ENCODE data around the gene ARL16. TPM values are rescaled to one million over a fixed set of nuclear protein-coding genes. Genes with fewer than 3 reads are reported as not detected.

Gene ARL16, protein sequence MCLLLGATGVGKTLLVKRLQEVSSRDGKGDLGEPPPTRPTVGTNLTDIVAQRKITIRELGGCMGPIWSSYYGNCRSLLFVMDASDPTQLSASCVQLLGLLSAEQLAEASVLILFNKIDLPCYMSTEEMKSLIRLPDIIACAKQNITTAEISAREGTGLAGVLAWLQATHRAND
- polyA plus RNA-seq: 10 to 100 TPM; 26.8 to 44.4 (median 41.1) TPM

DNA sequence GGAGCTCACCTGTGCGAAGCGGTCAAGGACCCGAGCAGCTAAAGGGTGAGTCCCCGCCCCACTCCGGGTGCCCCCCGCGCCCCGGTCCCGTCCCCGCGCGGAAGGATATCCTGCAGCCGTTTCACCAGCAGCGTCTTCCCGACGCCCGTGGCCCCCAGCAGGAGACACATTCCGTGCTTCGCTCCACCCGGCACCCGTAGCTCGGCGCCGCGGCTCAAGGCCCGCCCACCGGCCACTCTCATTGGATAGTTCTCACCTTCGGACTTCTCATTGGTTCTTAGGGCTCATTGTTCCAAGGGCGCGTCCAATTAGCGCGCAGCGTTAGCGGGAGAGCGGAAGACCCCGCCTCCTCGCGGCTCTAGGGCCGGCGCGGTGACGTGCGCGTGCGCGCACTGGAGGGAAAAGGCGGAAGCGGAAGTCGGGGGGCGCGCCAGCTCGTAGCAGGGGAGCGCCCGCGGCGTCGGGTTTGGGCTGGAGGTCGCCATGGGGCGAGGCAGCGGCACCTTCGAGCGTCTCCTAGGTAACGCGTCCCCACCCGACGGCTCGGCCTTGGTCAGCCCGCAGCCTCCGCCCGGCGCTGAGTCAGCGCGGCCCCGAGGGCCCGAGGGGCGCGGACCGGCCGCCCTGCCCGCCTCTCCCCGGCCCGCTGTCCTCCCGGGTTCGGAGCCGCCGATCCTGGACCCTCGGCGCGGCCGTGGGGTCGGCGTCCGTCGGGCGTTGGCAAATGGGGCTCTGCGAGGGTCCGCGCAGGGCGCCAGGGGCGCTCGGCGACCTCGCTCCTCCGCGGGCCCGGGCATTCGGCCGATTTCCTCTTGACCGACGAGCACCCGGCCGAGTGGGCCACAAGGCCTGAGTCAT, at the start of gene ARL16, which contains the start of gene HGS:
Gene ARL16, minus strand, starts transcription at position 214 of the 858 bp plus-strand sequence. Its CDS starts 44 bp downstream, at position 170.
Gene HGS, plus strand, starts transcription at position 428 of the 858 bp plus-strand sequence. Its CDS starts 56 bp downstream, at position 484.
- WGBS, 3 donors: 0 to 1% (median 0%) methylated on average over 100 to 112 of the region's 112 CpGs
- no peak within 1 kb of the TSS for H3K27ac ChIP-seq (ENCODE audit: low read depth, low read length)

DNA sequence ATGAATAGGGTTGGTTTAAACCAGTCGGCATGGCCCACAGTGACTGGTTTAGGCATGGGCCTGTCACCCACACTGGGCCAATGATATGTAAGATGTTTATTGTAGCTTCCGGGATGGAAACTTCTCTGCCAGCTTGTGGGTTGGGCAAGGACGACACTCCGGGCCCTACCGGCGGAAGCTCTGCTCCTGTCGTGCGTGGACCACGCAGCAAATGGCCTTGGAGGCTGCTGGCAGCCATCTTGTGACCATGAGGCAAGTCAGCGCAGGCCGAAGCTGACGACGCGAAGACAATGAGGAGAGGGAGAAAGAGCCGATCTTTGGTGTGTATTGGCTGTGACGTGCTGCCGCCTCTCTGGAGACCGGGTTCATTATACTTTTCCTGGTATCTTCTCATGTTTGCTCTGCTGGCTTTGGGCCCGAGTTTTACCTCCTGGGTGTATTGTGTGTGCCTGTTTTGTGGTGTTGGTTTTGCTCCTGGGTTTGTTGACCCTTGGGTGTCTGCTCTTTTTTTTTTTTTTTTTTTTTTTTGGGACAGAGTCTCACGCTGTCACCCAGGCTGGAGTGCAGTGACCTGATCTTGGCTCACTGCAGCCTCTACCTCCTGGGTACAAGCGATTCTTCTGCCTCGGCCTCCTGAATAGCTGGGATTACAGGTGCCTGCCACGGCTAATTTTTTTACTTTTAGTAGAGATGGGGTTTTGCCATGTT, 43.9 kb upstream of the ARL16 start:
- H3K27ac ChIP-seq (ENCODE audit: low read depth, low read length): no peak overlapping the region
- 65 to 93% (median 84%) methylated on average over 22 to 23 of the region's 23 CpGs for WGBS, 3 donors

DNA sequence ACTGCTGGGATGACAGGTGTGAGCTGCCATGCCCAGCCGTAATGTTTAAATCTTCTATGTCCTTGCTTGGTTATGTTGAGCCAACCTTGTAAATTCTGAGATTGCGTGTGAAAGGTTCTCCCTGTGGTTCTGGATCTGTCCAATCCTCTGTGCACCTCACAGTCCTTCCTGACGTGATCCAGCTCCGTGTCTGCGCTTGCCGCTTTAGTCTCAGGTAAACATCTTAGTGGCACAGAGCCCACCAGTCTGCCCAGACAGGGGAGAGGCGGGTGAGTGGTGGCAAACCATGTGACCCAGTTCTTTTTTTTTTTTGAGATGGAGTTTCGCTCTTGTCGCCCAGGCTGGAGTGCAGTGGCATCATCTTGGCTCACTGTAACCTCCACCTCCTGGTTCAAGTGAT, 42.4 kb upstream of the ARL16 start:
- 26 to 73% (median 68%) methylated on average over 9 of the region's 9 CpGs for WGBS, 3 donors
- no peak overlapping the region for H3K27ac ChIP-seq (ENCODE audit: low read depth, low read length)

DNA sequence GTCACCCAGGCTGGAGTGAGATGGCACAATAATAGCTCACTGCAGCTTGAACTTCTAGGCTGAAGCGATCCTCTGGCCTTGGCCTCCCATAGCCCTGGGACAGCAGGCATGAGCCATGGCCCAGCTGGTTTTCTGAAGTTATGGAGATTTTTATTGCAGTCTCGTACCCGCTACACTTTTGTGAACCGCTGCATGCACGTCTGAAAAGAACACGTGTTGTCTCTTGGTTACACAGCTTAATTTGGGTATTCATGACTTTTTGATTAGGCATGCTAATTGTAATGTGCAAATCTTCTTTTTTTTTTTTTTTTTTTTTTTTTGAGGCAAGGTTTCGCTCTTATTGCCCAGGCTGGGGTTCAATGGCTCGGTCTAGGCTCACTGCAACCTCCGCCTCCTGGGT, 41.8 kb upstream of the ARL16 start:
- whole genome bisulfite sequencing, 3 donors: 82 to 90% (median 89%) methylated on average over 9 of the region's 9 CpGs
- H3K27ac ChIP-seq (ENCODE audit: low read depth, low read length): no peak overlapping the region

DNA sequence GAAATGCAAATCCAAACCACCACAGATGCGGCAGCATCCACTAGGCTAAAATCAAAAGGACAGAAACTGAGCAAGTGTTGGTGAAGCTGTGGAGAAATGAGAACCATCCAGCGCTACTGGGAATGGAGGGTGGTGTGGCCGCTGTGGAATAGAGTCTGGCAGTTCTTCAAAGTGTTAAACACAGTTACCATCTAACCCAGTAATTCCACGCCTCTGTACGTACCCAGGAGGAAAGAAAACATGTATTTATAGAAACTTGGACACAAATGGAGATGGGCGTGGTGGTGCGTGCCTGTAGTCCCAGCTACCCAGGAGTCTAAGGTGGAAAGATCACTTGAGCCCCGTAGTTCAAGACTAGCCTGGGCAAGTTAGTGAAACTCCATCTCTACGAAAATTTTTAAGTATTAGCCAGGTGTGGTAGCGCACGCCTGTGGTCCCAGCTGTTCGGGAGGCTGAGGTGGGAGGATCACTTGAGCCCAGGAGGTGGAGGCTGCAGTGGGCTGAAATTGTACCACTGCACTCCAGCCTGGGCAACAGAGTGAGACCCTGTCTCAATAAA, 40.1 kb upstream of the ARL16 start:
- 42 to 50% (median 48%) methylated on average over 12 of the region's 12 CpGs for WGBS, 3 donors
- no peak overlapping the region for H3K27ac ChIP-seq (ENCODE audit: low read depth, low read length)

DNA sequence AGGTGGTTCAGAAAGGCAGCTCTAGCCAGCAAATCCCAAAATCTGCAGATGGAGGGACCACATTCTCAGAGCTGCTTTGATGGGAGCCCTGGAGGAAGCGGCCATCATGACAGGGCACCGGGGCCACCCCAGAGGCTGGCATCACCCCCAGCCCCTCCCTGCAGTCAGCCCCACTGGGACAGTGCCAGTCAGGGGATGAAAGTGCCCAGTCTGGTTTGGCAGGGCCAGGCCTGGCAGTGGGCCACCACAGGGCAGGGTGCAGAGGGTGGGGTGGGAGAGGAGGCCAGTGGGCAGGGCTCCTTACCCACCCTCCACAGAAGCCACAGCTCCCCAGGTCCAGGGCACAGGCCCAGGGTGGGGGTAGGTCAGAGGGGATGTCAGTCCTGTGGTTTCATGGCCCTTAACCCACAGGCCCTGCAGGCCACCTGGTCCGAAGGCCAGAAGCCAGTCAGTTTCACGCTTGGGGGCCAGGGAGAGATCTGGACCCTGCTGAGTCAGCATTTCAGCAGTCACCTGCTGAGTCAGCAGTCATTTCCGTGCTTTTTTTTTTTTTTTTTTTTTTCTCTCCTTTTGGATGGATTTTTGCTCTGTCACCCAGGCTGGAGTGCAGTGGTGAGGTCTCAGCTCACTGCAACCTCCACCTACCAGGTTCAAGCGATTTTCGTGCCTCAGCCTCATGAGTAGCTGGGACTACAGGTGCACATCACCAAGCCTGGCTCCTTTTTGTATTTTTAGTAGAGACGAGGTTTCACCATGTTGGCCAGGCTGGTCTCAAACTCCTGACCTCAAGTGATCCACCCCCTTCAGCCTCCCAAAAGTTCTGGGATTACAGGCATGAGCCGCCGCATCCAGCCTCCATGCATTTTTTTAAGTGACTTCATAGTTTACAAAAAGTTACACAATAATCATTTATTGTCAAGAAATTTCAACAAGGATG, 38.9 kb upstream of the ARL16 start:
- WGBS, 3 donors: 32 to 54% (median 54%) methylated on average over 9 to 10 of the region's 10 CpGs
- H3K27ac ChIP-seq (ENCODE audit: low read depth, low read length): no peak overlapping the region

DNA sequence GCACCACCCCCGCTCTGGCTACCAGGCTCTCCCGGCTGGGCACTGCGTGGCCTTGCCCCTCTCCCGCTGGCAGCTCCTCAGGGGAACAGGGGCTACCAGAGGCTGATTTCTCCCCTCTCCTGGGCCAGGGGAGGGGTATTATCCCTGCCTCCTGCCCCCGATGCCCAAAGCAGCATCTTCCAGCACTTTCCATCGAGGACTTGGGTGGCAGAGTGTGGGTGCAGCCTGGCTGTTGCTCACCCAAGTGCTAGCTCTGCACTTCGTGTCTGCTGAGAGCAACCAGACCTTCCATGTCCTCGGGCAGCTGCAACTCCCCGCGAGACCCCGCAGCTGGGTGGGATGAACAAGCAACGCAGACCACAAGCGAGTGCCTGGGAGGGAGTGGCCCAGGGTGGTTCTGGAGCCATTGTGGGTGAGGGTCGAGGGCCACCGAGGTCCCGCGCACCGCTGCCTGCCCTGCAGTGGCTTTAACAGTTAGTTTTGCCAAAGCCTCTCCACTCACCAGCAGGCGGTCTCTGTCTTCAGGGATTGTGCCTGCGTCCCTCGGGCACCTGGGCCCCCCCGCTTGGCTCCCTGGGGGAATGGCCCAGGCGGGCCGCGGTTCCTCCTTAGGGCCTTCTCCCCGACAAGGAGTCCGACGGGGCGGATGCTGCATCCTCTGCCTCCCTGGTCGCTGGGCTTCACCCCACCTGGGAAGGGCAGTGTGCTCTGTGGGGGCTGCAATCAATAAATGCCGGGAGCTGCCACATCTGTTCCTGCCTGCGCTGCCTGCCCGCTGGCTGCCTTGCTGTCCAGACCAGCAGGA, 36.9 kb upstream of the ARL16 start:
- no peak overlapping the region for H3K27ac ChIP-seq (ENCODE audit: low read depth, low read length)
- 84 to 91% (median 85%) methylated on average over 32 to 33 of the region's 33 CpGs for WGBS, 3 donors

DNA sequence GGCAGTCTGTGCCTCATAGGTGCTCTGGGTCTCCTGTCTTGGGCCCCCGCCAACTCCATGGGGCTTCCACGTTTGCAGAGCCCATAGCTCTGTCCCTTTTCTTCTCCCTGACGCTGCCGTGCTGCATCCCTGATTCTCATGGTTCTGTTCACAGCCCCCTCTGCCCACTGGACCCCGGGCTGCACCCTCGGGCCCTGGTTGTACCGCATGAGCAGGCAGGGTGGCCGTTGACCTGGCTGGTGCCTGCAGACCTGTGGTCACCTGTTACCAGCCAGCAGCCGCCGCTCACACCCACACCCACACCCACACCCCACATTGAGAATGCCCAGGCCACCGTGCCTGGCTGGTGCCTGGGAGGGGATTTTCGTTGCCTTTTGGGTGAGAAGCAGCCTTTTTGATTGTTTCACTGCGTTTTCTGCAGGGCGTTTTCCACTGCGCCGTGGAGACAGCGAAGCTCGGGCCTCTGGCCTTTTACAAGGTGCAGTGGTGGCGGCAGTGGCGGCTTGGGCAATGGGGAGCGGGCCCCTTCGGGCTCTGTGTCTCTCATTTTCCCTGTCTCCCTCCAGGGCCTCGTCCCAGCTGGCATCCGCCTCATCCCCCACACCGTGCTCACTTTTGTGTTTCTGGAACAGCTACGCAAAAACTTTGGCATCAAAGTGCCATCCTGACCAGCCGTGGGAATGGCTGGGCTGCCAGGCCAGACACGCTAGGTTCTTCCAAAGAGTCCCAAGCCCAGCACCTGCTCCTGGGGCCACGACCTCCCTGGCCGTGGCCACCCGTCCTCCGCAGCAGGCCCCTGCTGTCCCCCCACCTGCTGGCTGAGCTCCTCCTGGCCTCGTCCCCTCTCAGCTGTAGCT, 36.0 kb upstream of the ARL16 start:
- H3K27ac ChIP-seq (ENCODE audit: low read depth, low read length): no peak overlapping the region
- 86 to 93% (median 89%) methylated on average over 31 to 32 of the region's 33 CpGs for WGBS, 3 donors

DNA sequence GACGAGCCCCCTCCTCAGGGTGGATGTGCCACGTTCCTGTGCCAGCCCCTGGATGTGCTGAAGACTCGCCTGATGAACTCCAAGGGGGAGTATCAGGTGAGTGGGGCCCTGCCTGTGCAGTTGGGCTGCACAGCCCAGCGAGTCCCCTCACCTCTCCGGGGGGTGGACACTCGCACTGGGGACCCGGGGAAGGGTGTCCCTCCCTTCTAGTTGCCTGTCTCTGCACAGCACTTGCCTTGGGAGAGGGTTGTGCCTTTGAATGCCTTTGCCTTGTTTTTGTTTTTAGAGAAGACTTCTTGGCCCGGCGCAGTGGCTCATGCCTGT, 34.1 kb upstream of the ARL16 start:
- WGBS, 3 donors: 93 to 94% (median 94%) methylated on average over 9 of the region's 9 CpGs
- no peak overlapping the region for H3K27ac ChIP-seq (ENCODE audit: low read depth, low read length)

DNA sequence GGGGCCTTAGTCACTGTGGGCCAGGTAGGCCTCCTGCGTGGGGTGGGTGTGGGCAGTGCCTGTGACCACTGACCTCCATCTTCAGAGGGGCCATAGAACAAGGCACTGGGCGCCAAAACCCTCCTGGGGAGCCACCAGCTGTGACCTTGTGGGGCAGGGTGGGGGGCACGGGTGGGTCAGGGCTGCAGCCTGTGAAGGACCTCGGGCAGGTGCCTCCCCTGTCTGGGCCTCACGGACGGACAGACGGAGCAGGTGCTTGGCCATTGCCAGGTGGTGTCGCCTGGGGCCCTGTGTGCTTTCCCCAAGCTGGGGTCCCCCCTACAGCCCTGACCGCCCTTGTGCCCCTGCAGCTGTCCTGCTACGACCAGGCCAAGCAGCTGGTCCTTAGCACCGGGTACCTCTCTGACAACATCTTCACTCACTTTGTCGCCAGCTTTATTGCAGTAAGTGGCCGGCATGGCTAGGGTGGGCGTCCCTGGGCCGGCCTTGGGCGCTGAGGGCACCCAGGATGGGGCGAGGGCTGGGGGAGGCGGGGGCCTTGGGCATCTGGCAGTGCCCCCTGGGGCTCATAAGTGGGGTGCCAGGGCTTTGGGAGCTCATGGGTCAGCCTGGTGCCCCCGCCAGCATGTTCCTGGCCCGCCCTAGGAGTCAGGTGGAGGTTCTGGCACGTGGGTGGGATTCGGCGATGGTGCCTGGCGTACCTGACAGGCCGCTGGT, 33.6 kb upstream of the ARL16 start:
- WGBS, 3 donors: 95 to 96% (median 96%) methylated on average over 24 to 25 of the region's 25 CpGs
- H3K27ac ChIP-seq (ENCODE audit: low read depth, low read length): no peak overlapping the region

DNA sequence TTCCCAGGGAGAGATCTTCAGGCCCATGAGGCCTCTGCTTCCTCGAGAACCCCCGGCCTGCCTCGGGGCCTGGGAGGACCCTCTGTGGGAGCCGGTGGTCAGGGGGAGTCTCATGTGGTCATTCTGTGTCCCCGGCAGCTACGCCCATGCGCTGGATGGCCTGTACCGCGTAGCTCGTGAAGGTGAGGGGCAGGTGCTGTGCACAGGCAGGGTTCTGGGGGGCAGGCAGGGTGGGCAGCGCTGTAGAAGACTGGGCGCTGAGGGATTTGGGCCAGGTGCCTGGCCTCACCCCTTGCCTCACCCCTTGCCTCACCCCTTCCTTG, 33.0 kb upstream of the ARL16 start:
- no peak overlapping the region for H3K27ac ChIP-seq (ENCODE audit: low read depth, low read length)
- WGBS, 3 donors: 94 to 96% (median 94%) methylated on average over 9 to 12 of the region's 12 CpGs

DNA sequence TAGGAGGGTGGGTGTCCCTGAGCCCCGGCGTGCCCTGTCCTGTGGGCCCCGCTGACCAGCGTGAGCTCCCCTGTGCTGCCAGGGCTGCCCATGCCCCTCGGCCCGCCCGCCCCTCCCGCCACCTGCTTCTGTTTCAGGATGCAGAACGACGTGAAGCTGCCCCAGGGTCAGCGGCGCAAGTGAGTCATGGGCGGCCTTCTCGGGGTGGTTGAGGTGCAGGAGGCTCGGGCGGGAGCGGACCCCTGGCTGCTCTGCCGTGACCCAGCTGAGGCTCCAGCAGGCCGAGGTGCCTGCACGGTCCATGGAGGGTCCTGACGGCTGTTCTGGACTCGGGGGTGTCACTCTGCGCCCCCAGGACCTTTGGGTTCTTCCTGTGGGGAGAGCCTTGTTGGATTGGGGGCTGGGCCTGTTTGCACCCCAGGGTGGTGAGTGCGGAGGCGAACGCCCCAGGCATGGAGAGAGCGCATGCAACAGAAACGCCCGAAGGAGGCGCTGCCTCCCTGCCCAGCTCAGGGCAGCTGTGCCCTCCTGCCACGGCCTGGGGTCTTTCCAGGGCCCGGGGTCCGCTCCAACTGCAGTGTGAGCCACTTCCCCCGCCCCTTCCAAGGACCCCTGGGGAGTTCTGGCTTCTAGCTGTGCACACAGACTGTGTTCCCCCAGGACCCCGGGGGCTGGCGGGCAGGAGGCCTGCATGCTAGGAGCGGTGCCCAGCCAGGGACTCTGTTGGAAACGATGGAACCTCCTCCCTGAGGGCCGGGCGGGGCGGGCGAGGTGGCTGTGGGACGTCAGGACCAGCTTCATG, 32.5 kb upstream of the ARL16 start:
- no peak overlapping the region for H3K27ac ChIP-seq (ENCODE audit: low read depth, low read length)
- WGBS, 3 donors: 92 to 95% (median 92%) methylated on average over 41 to 43 of the region's 43 CpGs

DNA sequence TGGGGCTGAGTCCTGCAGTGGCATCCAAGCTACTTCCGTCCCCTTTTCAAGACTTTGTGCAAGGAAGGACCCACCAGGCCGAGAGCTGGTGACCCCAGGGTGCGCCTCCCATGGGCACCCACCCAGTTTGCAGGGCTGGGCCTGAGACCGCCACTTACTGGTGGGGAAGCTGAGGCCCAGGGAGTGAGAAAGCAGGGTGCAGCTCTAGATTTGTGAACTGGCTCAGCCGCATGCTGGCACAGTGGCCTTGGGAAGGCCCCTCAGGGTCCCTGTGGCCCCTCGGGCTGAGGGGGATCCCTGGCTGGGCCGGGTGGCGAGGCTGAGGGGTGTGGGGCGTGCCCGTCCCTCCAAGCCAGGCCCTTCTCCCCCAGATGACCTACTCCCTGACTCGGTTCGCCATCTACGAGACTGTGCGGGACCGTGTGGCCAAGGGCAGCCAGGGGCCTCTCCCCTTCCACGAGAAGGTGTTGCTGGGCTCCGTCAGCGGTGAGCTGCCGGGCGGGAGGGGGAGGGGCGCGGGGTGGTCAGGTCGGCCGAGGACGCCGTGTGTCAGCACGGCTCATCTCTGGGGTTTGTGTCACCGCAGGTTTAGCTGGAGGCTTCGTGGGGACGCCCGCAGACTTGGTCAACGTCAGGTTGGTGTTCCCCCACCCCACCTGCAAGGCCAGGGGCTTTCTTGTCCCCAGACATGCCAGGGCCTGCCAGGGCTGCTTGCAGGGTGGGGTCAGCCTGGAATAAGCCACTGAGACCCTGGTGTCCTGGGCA, 31.7 kb upstream of the ARL16 start:
- 88 to 94% (median 90%) methylated on average over 32 of the region's 32 CpGs for WGBS, 3 donors

DNA sequence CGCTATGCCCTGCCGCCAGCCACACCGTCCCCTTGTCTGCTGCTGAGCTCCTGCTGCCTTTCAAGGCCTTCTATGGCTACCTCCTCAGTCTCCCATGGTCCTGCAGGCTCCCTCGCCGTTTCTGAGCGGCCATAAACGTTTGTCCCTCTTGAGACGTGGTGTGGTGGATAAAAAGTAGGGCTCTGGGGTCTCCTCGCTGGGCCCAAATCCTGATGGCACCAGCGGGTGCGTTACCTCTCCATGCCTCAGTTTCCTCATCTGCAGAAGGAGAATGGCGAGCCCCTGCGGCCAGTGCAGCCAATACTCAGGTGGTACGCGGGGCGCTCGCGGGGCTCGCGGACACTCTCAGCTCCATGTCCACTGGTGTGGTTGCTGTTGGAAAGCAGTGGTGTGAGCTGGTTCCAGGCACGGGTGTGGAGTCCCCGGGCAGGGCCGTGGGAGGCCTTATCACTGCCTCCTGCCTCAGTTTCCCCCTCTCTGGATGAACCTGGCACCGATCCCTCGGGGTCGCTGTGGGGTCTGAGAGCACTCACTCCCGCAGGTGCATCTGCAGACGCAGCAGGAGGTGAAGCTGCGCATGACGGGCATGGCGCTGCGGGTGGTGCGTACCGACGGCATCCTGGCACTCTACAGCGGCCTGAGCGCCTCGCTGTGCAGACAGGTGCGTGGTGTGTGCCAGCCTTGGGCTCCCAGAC, 31.0 kb upstream of the ARL16 start:
- H3K27ac ChIP-seq (ENCODE audit: low read depth, low read length): no peak overlapping the region
- 88 to 96% (median 94%) methylated on average over 39 of the region's 39 CpGs for WGBS, 3 donors

More for the DNA sequence above, 31.7 kb upstream of the ARL16 start:
- no peak overlapping the region for H3K27ac ChIP-seq (ENCODE audit: low read depth, low read length)

Data from adipose tissue (tissue), 3 donors.